NT2/D1 (cell line): ENCODE data around the gene RBCK1.

Experiments used
- SUZ12 ChIP-seq: IDR thresholded peaks from 2 replicates; pipeline ENCODE4 v1.6.1; 2011; ENCODE audit not compliant: insufficient read length, insufficient read depth; ENCODE audit errors: extremely low read depth
- YY1 ChIP-seq: IDR thresholded peaks from 2 replicates; pipeline ENCODE4 v1.6.1; 2011; ENCODE audit not compliant: insufficient read length, insufficient read depth
- ZNF274 ChIP-seq: IDR thresholded peaks from 2 replicates; pipeline ENCODE4 v1.6.1; 2011; ENCODE audit warnings: mild to moderate bottlenecking, low read depth, low read length

- no peak for TF ChIP-seq YY1
- TF ChIP-seq ZNF274: no peak
- TF ChIP-seq SUZ12: no peak
These were observed 25.6 kb upstream of the RBCK1 start for GRCh38 chr20:382291-383115.
